ENCODE measurements around the gene HPGDS.

GRCh38 chr4:94345266-94345665 is 2.6 kb upstream of the HPGDS start:
- TF ChIP-seq CTCF (IDR thresholded peaks at IDR 0.05; ENCODE audit: low read depth, low read length, missing input control) (no peak), TAF1 (conservative IDR thresholded peaks at IDR 0.05) (no peak), YY1 (IDR thresholded peaks at IDR 0.05) (no peak)

All from liver (tissue), 3 donors.